GM18519 (cell line): ENCODE results near the gene SOX15.
"Not testable (repeated sequence)": the region's sequence is repeated elsewhere in the genome, so short reads cannot be mapped to it uniquely, and the experiment has no call there.

Experiments
- ATAC-seq: cut with Tn5 transposase; IDR thresholded peaks from one replicate; pipeline ENCODE4 v1.9.1; 2021; ENCODE audit warnings: mild to moderate bottlenecking, moderate library complexity; ENCODE audit not compliant: unreplicated experiment, low FRiP score

SOX15 gene

GRCh38 chr17:7589891-7590691 lies at the start of gene SOX15:
Gene SOX15, minus strand, starts transcription at chr17:7590094. Its CDS starts 418 bp downstream, at chr17:7589676.
- ATAC-seq: no peak

GRCh38 chr17:7636163-7636562 lies 46.3 kb upstream of the SOX15 start:
- no peak for ATAC-seq

- ATAC-seq: no peak
Observed at GRCh38 chr17:7634384-7634783, 44.5 kb upstream of the SOX15 start.

- ATAC-seq: no peak
Observed at GRCh38 chr17:7633093-7633492, 43.2 kb upstream of the SOX15 start.

GRCh38 chr17:7632492-7632894 lies 42.6 kb upstream of the SOX15 start:
- no peak for ATAC-seq

- no peak for ATAC-seq
Observed at GRCh38 chr17:7631398-7632380, 41.8 kb upstream of the SOX15 start.

- ATAC-seq: no peak
Observed at GRCh38 chr17:7629939-7630571, 40.2 kb upstream of the SOX15 start, which contains the start of gene SHBG. Gene SHBG, plus strand, starts transcription at chr17:7630135. Its CDS starts 38 bp downstream, at chr17:7630173.

- ATAC-seq: no peak
Observed at GRCh38 chr17:7627250-7628121, 37.6 kb upstream of the SOX15 start, which contains the start of gene SAT2. Gene SAT2, minus strand, starts transcription at chr17:7627821. Its CDS starts 186 bp downstream, at chr17:7627635.

GRCh38 chr17:7626956-7627249 lies 37.0 kb upstream of the SOX15 start:
- ATAC-seq: no peak

GRCh38 chr17:7626307-7626706 lies 36.4 kb upstream of the SOX15 start:
- no peak for ATAC-seq

GRCh38 chr17:7625749-7626148 lies 35.9 kb upstream of the SOX15 start:
- ATAC-seq: not testable (repeated sequence)

- ATAC-seq: no peak
Observed at GRCh38 chr17:7623661-7624060, 33.8 kb upstream of the SOX15 start.

GRCh38 chr17:7620835-7621234 lies 30.9 kb upstream of the SOX15 start:
- ATAC-seq: no peak

GRCh38 chr17:7618608-7619007 lies 28.7 kb upstream of the SOX15 start:
- ATAC-seq: no peak

- no peak for ATAC-seq
Observed at GRCh38 chr17:7615265-7615747, 25.4 kb upstream of the SOX15 start.

GRCh38 chr17:7614425-7615264 lies 24.8 kb upstream of the SOX15 start, which contains the start of gene FXR2:
Gene FXR2, minus strand, starts transcription at chr17:7614897. Its CDS starts 365 bp downstream, at chr17:7614532.
- ATAC-seq: peak; percentile 78

GRCh38 chr17:7613769-7614424 lies 24.0 kb upstream of the SOX15 start:
- no peak for ATAC-seq

- ATAC-seq: no peak
Observed at GRCh38 chr17:7612294-7612640, 22.4 kb upstream of the SOX15 start.
